K562 treated with DMSO at 1 percent for 24 hours (cell line): ENCODE measurements around the gene NCAM2. TPM values are rescaled to one million over a fixed set of nuclear protein-coding genes. Genes with fewer than 3 reads are reported as not detected.

Experiments
- total RNA-seq: library from RNA; unstranded; fragments of 300-600 nt; gene quantifications from 2 replicates; pipeline ENCODE4 v1.2.3, GENCODE V29; 2022; ENCODE audit warnings: low read depth; ENCODE audit not compliant: insufficient read depth

The NCAM2 gene
- 4.5 and 6.6 TPM in 2 replicates for total RNA-seq

GRCh38 chr21:20997636-20998455, at the start of gene NCAM2:
Gene NCAM2 (plus strand): TSS chr21:20998409.

